ENCODE measurements around the gene RGS11. TPM values are rescaled to one million over a fixed set of nuclear protein-coding genes. Genes with fewer than 3 reads are reported as not detected.

Gene RGS11
- total and polyA plus RNA-seq, 4 donors = 0.51 to 1.6 (median 0.77) TPM; not detected in 1

- TF ChIP-seq REST (IDR thresholded peaks at IDR 0.05) = no peak
- no peak for TF ChIP-seq RXRA (IDR thresholded peaks at IDR 0.05)
- TF ChIP-seq YY1 (IDR thresholded peaks at IDR 0.05) = no peak
Measured at GRCh38 chr16:285146-286055, 9.7 kb upstream of the RGS11 start (continued).

GRCh38 chr16:284204-285120 is 8.7 kb upstream of the RGS11 start:
- peaks cover 0 to 18% (median 6%) of the 10 kb centered on the region in 4 donors for H3K36me3 ChIP-seq (ENCODE audit: control insufficient read depth in 4 of 4, insufficient read depth in 3 of 4, low read depth in 1 of 4, low read length in 3 of 4)
- H3K9ac ChIP-seq (ENCODE audit: low read depth in 1 of 2, low read length in 2 of 2) = no peak overlapping the region
- no peak overlapping the region for H3K4me3 ChIP-seq (ENCODE audit: low read depth in 1 of 3, low read length in 3 of 3)
- peaks cover 0 to 11% (median 0%) of the 10 kb centered on the region in 4 donors for H3K27me3 ChIP-seq (ENCODE audit: control insufficient read depth in 4 of 4, insufficient read depth in 4 of 4, low read length in 3 of 4)
- WGBS = 93% methylated on average over 52 of the region's 52 CpGs
- H3K4me1 ChIP-seq (ENCODE audit: control insufficient read depth in 4 of 4, insufficient read depth in 4 of 4, low read length in 3 of 4) = peaks cover 0 to 9% (median 3%) of the 10 kb centered on the region in 4 donors
- no peak overlapping the region for H3K27ac ChIP-seq (ENCODE audit: low read depth in 1 of 2, low read length in 2 of 2)
- no peak for DNase-seq (ENCODE audit: low spot score)
- TF ChIP-seq ATF3 (IDR thresholded peaks at IDR 0.05) (no peak), RXRA (IDR thresholded peaks at IDR 0.05) (no peak), GABPA (IDR thresholded peaks at IDR 0.05 in 1 of 2, conservative IDR thresholded peaks at IDR 0.05 in 1 of 2) (no peak), FOXA1 (IDR thresholded peaks at IDR 0.05) (no peak), JUND (IDR thresholded peaks at IDR 0.05) (no peak), REST (IDR thresholded peaks at IDR 0.05) (no peak), ZBTB33 (IDR thresholded peaks at IDR 0.05) (no peak), RAD21 (IDR thresholded peaks at IDR 0.05) (no peak), TAF1 (conservative IDR thresholded peaks at IDR 0.05) (no peak), HNF4G (IDR thresholded peaks at IDR 0.05) (no peak), NR2F2 (IDR thresholded peaks at IDR 0.05) (no peak)
- H3K9me3 ChIP-seq (ENCODE audit: control insufficient read depth in 4 of 4, low read length in 3 of 4) = no peaks in the 10 kb centered on the region

Measured in liver (tissue), 9 donors.